Measurements from ENCODE around the gene PPARD. TPM values are rescaled to one million over a fixed set of nuclear protein-coding genes. Genes with fewer than 3 reads are reported as not detected.
"Not testable (repeated sequence)": the region's sequence is repeated elsewhere in the genome, so short reads cannot be mapped to it uniquely, and the experiment has no call there.

Gene PPARD
- polyA plus RNA-seq, 4 donors = 7.8 to 29.4 (median 13.8) TPM

DNA sequence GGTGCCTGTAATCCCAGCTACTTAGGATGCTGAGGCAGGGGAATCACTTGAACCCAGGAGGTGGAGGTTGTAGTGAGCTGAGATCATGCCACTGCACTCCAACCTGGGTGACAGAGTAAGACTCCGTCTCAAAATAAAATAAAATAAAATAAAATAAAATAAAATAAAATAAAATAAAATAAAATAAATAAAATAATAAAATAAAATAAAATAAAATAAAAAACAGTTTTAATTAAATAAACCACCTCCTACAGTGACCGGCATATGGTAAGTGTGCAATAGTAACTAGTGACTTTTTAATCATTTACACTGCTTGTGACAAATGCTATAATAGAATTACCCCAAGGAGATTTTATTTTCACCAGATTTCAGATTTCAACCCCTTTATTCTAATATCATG is 33.8 kb upstream of the PPARD start:
- not testable (repeated sequence) for H3K9me3 ChIP-seq (ENCODE audit: control insufficient read depth in 2 of 2, insufficient read depth in 1 of 2, low read depth in 1 of 2, low read length in 1 of 2); FAIRE-seq; H3K27me3 ChIP-seq (ENCODE audit: control insufficient read depth in 3 of 3, insufficient read depth in 3 of 3, low read length in 3 of 3); H3K4me1 ChIP-seq (ENCODE audit: control insufficient read depth in 3 of 3, insufficient read depth in 2 of 3, low read depth in 1 of 3, low read length in 2 of 3); H3K4me3 ChIP-seq (ENCODE audit: low read depth in 1 of 3, low read length in 3 of 3); DNase-seq; H3K27ac ChIP-seq (ENCODE audit: low read depth in 1 of 3, low read length in 2 of 3)
- H3K36me3 ChIP-seq (ENCODE audit: control insufficient read depth in 3 of 3, insufficient read depth in 2 of 3, low read depth in 1 of 3, low read length in 3 of 3) = peaks cover 0 to 24% (median 0%) of the 10 kb centered on the region in 3 donors
- 94 to 95% (median 94%) methylated on average over 2 of the region's 2 CpGs for WGBS, 3 donors

DNA sequence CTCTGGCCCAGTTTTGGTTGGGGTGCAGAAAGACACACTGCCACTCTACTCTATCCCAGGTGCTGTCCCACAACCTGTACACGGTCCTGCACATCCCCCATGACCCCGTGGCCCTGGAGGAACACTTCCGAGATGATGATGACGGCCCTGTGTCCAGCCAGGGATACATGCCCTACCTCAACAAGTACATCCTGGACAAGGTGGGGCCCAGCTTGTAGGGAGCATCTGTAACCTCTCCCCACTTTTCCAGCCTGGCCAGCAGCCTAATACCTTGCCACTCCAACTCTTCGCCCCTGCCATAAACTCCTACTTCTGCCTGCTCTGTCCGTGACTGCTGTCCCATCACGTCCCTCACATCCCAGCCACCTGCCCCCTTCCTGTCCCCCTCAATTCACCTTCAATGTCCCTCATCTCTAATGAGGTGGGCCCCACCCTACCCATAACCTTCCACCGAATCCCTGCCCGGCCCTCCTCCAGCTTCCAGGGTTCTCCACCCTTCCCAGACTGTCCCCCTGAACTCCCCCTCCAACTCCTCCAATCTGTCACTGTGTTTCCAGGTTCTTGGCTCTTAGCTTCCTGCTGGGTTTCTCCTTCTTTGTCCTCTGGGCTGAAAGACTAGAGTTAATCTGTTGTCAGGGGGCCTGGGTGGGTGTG is 32.6 kb upstream of the PPARD start:
- Histone ChIP-seq H3K27ac (ENCODE audit: low read depth in 1 of 3, low read length in 2 of 3) (peak overlapping the region in 1 of 3 donors; percentile 35), H3K36me3 (ENCODE audit: control insufficient read depth in 3 of 3, insufficient read depth in 2 of 3, low read depth in 1 of 3, low read length in 3 of 3) (peaks cover 0 to 19% (median 0%) of the 10 kb centered on the region in 3 donors), H3K9me3 (ENCODE audit: control insufficient read depth in 2 of 2, insufficient read depth in 1 of 2, low read depth in 1 of 2, low read length in 1 of 2) (no peaks in the 10 kb centered on the region), H3K27me3 (ENCODE audit: control insufficient read depth in 3 of 3, insufficient read depth in 3 of 3, low read length in 3 of 3) (no peaks in the 10 kb centered on the region), H3K4me3 (ENCODE audit: low read depth in 1 of 3, low read length in 3 of 3) (no peak overlapping the region), H3K4me1 (ENCODE audit: control insufficient read depth in 3 of 3, insufficient read depth in 2 of 3, low read depth in 1 of 3, low read length in 2 of 3) (no peaks in the 10 kb centered on the region)
- DNase-seq = no peak
- 84 to 91% (median 90%) methylated on average over 8 to 9 of the region's 9 CpGs for WGBS, 3 donors
- FAIRE-seq = no peak

DNA sequence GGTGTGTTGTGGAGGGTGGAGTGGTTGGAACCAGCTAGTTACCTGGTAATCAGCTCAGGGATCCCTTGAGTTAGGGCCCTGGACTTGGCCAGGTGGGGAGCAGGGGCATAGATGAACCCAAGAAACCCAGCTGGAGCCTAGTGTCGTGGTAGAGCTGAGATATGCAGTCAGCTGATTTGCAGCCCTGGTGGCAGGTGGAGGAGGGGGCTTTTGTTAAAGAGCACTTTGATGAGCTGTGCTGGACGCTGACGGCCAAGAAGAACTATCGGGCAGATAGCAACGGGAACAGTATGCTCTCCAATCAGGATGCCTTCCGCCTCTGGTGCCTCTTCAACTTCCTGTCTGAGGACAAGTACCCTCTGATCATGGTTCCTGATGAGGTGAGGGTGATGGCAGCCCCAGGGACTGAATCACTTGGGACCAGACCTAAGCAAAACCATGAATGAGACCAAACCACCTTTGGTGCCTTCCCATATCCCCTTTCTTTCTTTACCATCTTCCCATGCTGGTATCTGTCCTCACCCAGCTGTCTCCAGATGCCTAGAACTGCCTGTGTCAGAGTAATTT is 32.0 kb upstream of the PPARD start:
- Histone ChIP-seq H3K4me1 (ENCODE audit: control insufficient read depth in 3 of 3, insufficient read depth in 2 of 3, low read depth in 1 of 3, low read length in 2 of 3) (no peaks in the 10 kb centered on the region), H3K36me3 (ENCODE audit: control insufficient read depth in 3 of 3, insufficient read depth in 2 of 3, low read depth in 1 of 3, low read length in 3 of 3) (peaks cover 0 to 19% (median 0%) of the 10 kb centered on the region in 3 donors), H3K27me3 (ENCODE audit: control insufficient read depth in 3 of 3, insufficient read depth in 3 of 3, low read length in 3 of 3) (no peaks in the 10 kb centered on the region), H3K27ac (ENCODE audit: low read depth in 1 of 3, low read length in 2 of 3) (peak overlapping the region in 1 of 3 donors; percentile 35), H3K9me3 (ENCODE audit: control insufficient read depth in 2 of 2, insufficient read depth in 1 of 2, low read depth in 1 of 2, low read length in 1 of 2) (no peaks in the 10 kb centered on the region), H3K4me3 (ENCODE audit: low read depth in 1 of 3, low read length in 3 of 3) (no peak overlapping the region)
- 75 to 82% (median 77%) methylated on average over 6 of the region's 6 CpGs for WGBS, 3 donors
- FAIRE-seq = no peak
- no peak for DNase-seq

GRCh38 chr6:35311390-35312075 is 30.8 kb upstream of the PPARD start:
- H3K4me3 ChIP-seq (ENCODE audit: low read depth in 1 of 3, low read length in 3 of 3) = no peak overlapping the region
- WGBS, 3 donors = 61 to 84% (median 65%) methylated on average over 6 of the region's 6 CpGs
- peak overlapping the region in 2 of 3 donors; percentile 34 to 45 for H3K27ac ChIP-seq (ENCODE audit: low read depth in 1 of 3, low read length in 2 of 3)
- peaks cover 0 to 19% (median 0%) of the 10 kb centered on the region in 3 donors for H3K36me3 ChIP-seq (ENCODE audit: control insufficient read depth in 3 of 3, insufficient read depth in 2 of 3, low read depth in 1 of 3, low read length in 3 of 3)
- no peaks in the 10 kb centered on the region for H3K9me3 ChIP-seq (ENCODE audit: control insufficient read depth in 2 of 2, insufficient read depth in 1 of 2, low read depth in 1 of 2, low read length in 1 of 2)
- no peaks in the 10 kb centered on the region for H3K4me1 ChIP-seq (ENCODE audit: control insufficient read depth in 3 of 3, insufficient read depth in 2 of 3, low read depth in 1 of 3, low read length in 2 of 3)
- H3K27me3 ChIP-seq (ENCODE audit: control insufficient read depth in 3 of 3, insufficient read depth in 3 of 3, low read length in 3 of 3) = no peaks in the 10 kb centered on the region
- no peak for FAIRE-seq
- peak in 1 of 2 donors; percentile 34 for DNase-seq

- Histone ChIP-seq H3K36me3 (ENCODE audit: control insufficient read depth in 3 of 3, insufficient read depth in 2 of 3, low read depth in 1 of 3, low read length in 3 of 3) (peaks cover 0 to 19% (median 0%) of the 10 kb centered on the region in 3 donors), H3K9me3 (ENCODE audit: control insufficient read depth in 2 of 2, insufficient read depth in 1 of 2, low read depth in 1 of 2, low read length in 1 of 2) (no peaks in the 10 kb centered on the region), H3K4me1 (ENCODE audit: control insufficient read depth in 3 of 3, insufficient read depth in 2 of 3, low read depth in 1 of 3, low read length in 2 of 3) (no peaks in the 10 kb centered on the region), H3K4me3 (ENCODE audit: low read depth in 1 of 3, low read length in 3 of 3) (no peak overlapping the region), H3K27ac (ENCODE audit: low read depth in 1 of 3, low read length in 2 of 3) (peak overlapping the region in 2 of 3 donors; percentile 12 to 34), H3K27me3 (ENCODE audit: control insufficient read depth in 3 of 3, insufficient read depth in 3 of 3, low read length in 3 of 3) (no peaks in the 10 kb centered on the region)
- no peak for DNase-seq
- no peak for FAIRE-seq
- WGBS, 3 donors = 89 to 93% (median 90%) methylated on average over 19 of the region's 19 CpGs
Observed at GRCh38 chr6:35312076-35312800, 30.1 kb upstream of the PPARD start.

- H3K9me3 ChIP-seq (ENCODE audit: control insufficient read depth in 2 of 2, insufficient read depth in 1 of 2, low read depth in 1 of 2, low read length in 1 of 2) = no peaks in the 10 kb centered on the region
- DNase-seq = no peak
- peaks cover 0 to 5% (median 0%) of the 10 kb centered on the region in 3 donors for H3K4me1 ChIP-seq (ENCODE audit: control insufficient read depth in 3 of 3, insufficient read depth in 2 of 3, low read depth in 1 of 3, low read length in 2 of 3)
- H3K27me3 ChIP-seq (ENCODE audit: control insufficient read depth in 3 of 3, insufficient read depth in 3 of 3, low read length in 3 of 3) = no peaks in the 10 kb centered on the region
- peak overlapping the region in 1 of 3 donors; percentile 34 for H3K27ac ChIP-seq (ENCODE audit: low read depth in 1 of 3, low read length in 2 of 3)
- no peak overlapping the region for H3K4me3 ChIP-seq (ENCODE audit: low read depth in 1 of 3, low read length in 3 of 3)
- WGBS, 3 donors = 40 to 63% (median 50%) methylated on average over 2 of the region's 2 CpGs
- FAIRE-seq = no peak
- H3K36me3 ChIP-seq (ENCODE audit: control insufficient read depth in 3 of 3, insufficient read depth in 2 of 3, low read depth in 1 of 3, low read length in 3 of 3) = peaks cover 0 to 19% (median 0%) of the 10 kb centered on the region in 3 donors
Observed at GRCh38 chr6:35312807-35313206, 29.6 kb upstream of the PPARD start.

GRCh38 chr6:35317483-35318195 is 24.7 kb upstream of the PPARD start:
- peaks cover 0 to 16% (median 3%) of the 10 kb centered on the region in 3 donors for H3K4me1 ChIP-seq (ENCODE audit: control insufficient read depth in 3 of 3, insufficient read depth in 2 of 3, low read depth in 1 of 3, low read length in 2 of 3)
- FAIRE-seq (no peak), DNase-seq (no peak)
- peak overlapping the region in 1 of 3 donors; percentile 37 for H3K27ac ChIP-seq (ENCODE audit: low read depth in 1 of 3, low read length in 2 of 3)
- H3K36me3 ChIP-seq (ENCODE audit: control insufficient read depth in 3 of 3, insufficient read depth in 2 of 3, low read depth in 1 of 3, low read length in 3 of 3) = peaks cover 0 to 17% (median 2%) of the 10 kb centered on the region in 3 donors
- H3K27me3 ChIP-seq (ENCODE audit: control insufficient read depth in 3 of 3, insufficient read depth in 3 of 3, low read length in 3 of 3) = no peaks in the 10 kb centered on the region
- WGBS, 3 donors = 25 to 47% (median 42%) methylated on average over 26 to 28 of the region's 28 CpGs
- no peaks in the 10 kb centered on the region for H3K9me3 ChIP-seq (ENCODE audit: control insufficient read depth in 2 of 2, insufficient read depth in 1 of 2, low read depth in 1 of 2, low read length in 1 of 2)
- H3K4me3 ChIP-seq (ENCODE audit: low read depth in 1 of 3, low read length in 3 of 3) = peak overlapping the region in 2 of 3 donors; percentile 52 to 60

Data from small intestine (tissue), 7 donors.